Measurements from ENCODE around the gene SLC4A1.

The SLC4A1 gene

GRCh38 chr17:44221084-44221861, 46.7 kb downstream of the SLC4A1 start:
- Histone ChIP-seq H3K9ac (peak overlapping the region; percentile 88 to 100 (median 99)), H3K4me1 (peaks cover 27 to 33% (median 30%) of the 10 kb centered on the region in 10 experiments), H4K20me1 (peaks cover 17 to 20% (median 19%) of the 10 kb centered on the region in 11 experiments; a peak in 17 of 22 replicates), H3K36me3 (peaks cover 4 to 17% (median 12%) of the 10 kb centered on the region in 11 experiments; a peak in 20 of 22 replicates), H3K27ac (peak overlapping the region; percentile 75 to 100 (median 99)), H3K9me3 (replicated peaks in 1 of 11) (no peaks in the 10 kb centered on the region), H3K27me3 (no peaks in the 10 kb centered on the region), H3K4me3 (peak overlapping the region; percentile 70 to 100 (median 98)), H3K4me2 (peak overlapping the region; percentile 75 to 98 (median 94))
- peak in 2 of 11 experiments; percentile 7 to 36; a peak in 2 of 22 replicates for TF ChIP-seq Cebpa-rat (IDR thresholded peaks at IDR 0.05)

DNA sequence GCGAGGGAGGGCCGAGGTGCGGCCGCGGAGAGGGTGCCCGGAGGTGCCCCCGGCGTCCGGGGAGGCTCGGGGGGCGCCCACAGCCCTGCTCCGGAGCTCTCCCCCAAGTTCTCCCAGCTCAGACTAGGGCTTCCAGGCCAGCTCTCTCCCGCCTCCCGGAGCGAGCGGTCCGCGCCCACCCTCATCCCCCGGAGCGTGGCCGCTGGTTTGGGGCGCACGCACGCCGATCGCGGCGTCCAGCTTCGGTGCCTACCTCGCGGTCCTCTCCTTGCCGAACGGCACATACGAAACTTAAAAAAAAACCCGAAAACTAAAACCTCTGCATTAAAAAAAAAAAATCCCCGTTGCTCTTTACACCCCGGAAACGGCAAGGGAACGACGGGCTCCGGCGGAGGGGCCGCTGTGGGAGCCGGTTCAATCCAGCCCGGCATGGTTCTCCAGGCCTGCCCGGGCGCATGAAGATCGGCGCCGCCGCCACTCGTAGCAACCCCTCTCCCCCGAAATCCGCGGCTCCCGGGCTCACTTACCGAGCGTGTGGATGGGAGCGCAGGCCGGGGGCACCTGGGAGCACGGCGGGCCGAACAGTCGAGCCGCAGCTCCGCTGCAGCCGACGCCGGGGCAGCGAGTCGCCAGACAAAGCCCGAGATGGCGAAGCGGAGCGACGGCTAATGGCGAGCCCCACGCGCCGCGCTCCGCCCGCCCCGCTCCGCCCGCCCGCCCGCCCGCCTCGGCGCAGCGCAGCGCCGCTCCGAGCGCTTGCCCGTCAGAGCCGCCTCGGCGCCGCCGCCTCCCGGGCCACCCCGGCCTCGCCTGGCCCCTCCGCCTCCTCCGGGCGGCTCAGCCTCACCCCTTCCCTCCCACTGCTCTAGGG, 47.5 kb downstream of the SLC4A1 start:
- no peak for TF ChIP-seq Cebpa-rat (IDR thresholded peaks at IDR 0.05)
- peak overlapping the region; percentile 88 to 100 (median 99) for H3K9ac ChIP-seq
- peaks cover 24 to 28% (median 27%) of the 10 kb centered on the region in 11 experiments; a peak in 17 of 22 replicates for H4K20me1 ChIP-seq
- peaks cover 12 to 25% (median 20%) of the 10 kb centered on the region in 11 experiments for H3K36me3 ChIP-seq
- H3K27ac ChIP-seq: peak overlapping the region; percentile 75 to 100 (median 99)
- no peaks in the 10 kb centered on the region for H3K27me3 ChIP-seq
- H3K4me3 ChIP-seq: peak overlapping the region; percentile 70 to 100 (median 98)
- H3K9me3 ChIP-seq (replicated peaks in 1 of 11): no peaks in the 10 kb centered on the region
- peak overlapping the region; percentile 75 to 98 (median 94) for H3K4me2 ChIP-seq
- peaks cover 36 to 41% (median 38%) of the 10 kb centered on the region in 10 experiments for H3K4me1 ChIP-seq

DNA sequence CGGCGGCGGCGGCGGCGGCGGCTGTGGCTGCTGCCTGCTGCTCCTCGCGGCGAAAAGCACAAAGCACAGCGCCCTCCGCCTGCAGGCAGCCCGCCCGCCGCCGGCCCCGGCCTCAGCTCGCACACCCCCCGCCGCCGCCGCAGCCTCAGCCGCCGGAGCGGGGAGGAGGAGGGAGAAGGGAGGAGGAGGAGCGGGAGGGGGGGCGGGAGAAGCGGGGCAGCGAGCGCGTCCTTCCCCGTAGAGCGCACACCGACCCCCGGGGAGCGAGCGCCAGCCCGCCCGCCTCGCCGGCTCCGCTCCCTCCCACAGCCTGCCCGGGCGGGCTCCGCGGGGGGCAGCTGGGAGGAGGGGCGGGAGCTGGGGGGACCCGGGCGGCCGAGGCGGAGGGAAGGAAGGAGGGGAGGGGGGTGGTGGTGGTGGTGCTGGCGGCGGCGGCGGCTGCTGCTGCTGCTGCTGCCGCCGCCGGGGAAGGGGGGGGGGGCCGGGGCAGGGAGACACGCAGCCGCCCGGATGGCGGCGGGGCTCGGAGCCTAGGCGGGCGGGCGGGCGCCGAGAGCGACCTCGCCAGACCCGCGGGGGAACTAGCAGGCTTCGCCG, 48.2 kb downstream of the SLC4A1 start, which contains the start of gene UBTF:
Gene UBTF, minus strand, starts transcription at position 60 of the 597 bp plus-strand sequence. CDS start 1,446 bp downstream, outside the sequence.
- Histone ChIP-seq H3K4me3 (peak within 1 kb of the TSS; percentile 70 to 100 (median 98)), H3K4me2 (peak within 1 kb of the TSS; percentile 71 to 97 (median 91)), H3K36me3 (peaks cover 20 to 33% (median 27%) of the 10 kb centered on the region in 11 experiments), H3K9me3 (replicated peaks in 1 of 11) (0 out of 22 replicates have a peak, but pooled peaks cover 0 to under 1% (median 0%) of the 10 kb centered on the region in 11 experiments), H3K9ac (peak within 1 kb of the TSS; percentile 94 to 100 (median 99)), H3K27me3 (no peaks in the 10 kb centered on the region), H3K27ac (peak within 1 kb of the TSS; percentile 82 to 100 (median 99)), H3K4me1 (peaks cover 41 to 49% (median 46%) of the 10 kb centered on the region in 10 experiments), H4K20me1 (peaks cover 25 to 36% (median 34%) of the 10 kb centered on the region in 11 experiments; a peak in 17 of 22 replicates)
- no peak for TF ChIP-seq Cebpa-rat (IDR thresholded peaks at IDR 0.05)

GRCh38 chr17:44219108-44219615, 48.8 kb downstream of the SLC4A1 start:
- Histone ChIP-seq H3K36me3 (peaks cover 25 to 38% (median 33%) of the 10 kb centered on the region in 11 experiments), H3K4me1 (peaks cover 41 to 54% (median 49%) of the 10 kb centered on the region in 10 experiments), H4K20me1 (peaks cover 25 to 41% (median 40%) of the 10 kb centered on the region in 11 experiments; a peak in 17 of 22 replicates), H3K4me3 (peak overlapping the region; percentile 70 to 100 (median 98)), H3K27me3 (no peaks in the 10 kb centered on the region), H3K9ac (peak overlapping the region; percentile 94 to 100 (median 99)), H3K9me3 (replicated peaks in 1 of 11) (peaks cover 0 to 6% (median 0%) of the 10 kb centered on the region in 11 experiments; a peak in 4 of 22 replicates), H3K4me2 (peak overlapping the region in 10 of 11 experiments; percentile 3 to 61 (median 53); a peak in 16 of 22 replicates), H3K27ac (peak overlapping the region; percentile 82 to 100 (median 99))
- no peak for TF ChIP-seq Cebpa-rat (IDR thresholded peaks at IDR 0.05)

GRCh38 chr17:44218344-44219107, 49.4 kb downstream of the SLC4A1 start:
- H3K9me3 ChIP-seq (replicated peaks in 1 of 11): peaks cover 0 to 10% (median 0%) of the 10 kb centered on the region in 11 experiments; a peak in 4 of 22 replicates
- peak overlapping the region; percentile 95 to 100 (median 98) for H3K4me2 ChIP-seq
- peaks cover 41 to 60% (median 55%) of the 10 kb centered on the region in 10 experiments for H3K4me1 ChIP-seq
- peak overlapping the region; percentile 82 to 100 (median 99) for H3K27ac ChIP-seq
- H3K36me3 ChIP-seq: peaks cover 29 to 44% (median 39%) of the 10 kb centered on the region in 11 experiments
- H3K27me3 ChIP-seq: no peaks in the 10 kb centered on the region
- H3K4me3 ChIP-seq: peak overlapping the region; percentile 70 to 100 (median 98)
- TF ChIP-seq Cebpa-rat (IDR thresholded peaks at IDR 0.05): no peak
- H3K9ac ChIP-seq: peak overlapping the region; percentile 94 to 100 (median 99)
- H4K20me1 ChIP-seq: peaks cover 25 to 47% (median 46%) of the 10 kb centered on the region in 11 experiments; a peak in 17 of 22 replicates

DNA sequence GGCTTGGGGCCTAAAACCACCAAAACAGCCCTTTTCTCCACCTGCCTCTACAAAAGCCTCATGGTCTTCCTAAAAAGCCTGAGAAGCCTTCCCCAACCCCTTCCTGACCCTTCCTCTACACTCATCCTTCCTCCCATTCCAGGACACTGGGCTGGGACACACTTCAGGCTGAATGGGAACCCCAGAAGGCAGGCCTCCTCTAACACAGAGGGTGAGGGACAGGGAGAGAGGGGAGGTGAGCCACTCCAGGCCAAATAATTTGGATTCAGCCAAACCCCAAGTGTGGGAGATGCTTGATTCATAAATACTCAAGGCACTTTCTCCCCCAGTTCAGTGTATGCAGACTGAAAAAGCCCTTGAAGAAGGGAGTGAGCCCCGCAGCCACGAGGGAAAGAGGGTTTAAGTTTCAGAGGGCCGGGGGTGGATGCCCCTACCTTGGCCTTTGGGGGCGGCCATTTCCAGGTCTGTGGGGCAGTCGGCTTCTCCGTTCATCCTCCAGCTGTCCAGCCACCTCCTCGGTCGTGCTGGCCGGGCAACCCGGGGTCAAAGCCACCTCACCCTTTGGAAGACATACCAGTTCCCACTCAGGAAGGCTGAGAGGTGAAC, 50.1 kb downstream of the SLC4A1 start:
- Histone ChIP-seq H3K9ac (peak overlapping the region; percentile 82 to 100 (median 99)), H3K9me3 (replicated peaks in 1 of 11) (peaks cover 0 to 10% (median 0%) of the 10 kb centered on the region in 11 experiments; a peak in 4 of 22 replicates), H3K27ac (peak overlapping the region; percentile 44 to 100 (median 99); a peak in 21 of 22 replicates), H4K20me1 (peaks cover 25 to 54% (median 53%) of the 10 kb centered on the region in 11 experiments; a peak in 17 of 22 replicates), H3K27me3 (no peaks in the 10 kb centered on the region), H3K4me2 (peak overlapping the region; percentile 95 to 100 (median 98)), H3K36me3 (peaks cover 29 to 51% (median 46%) of the 10 kb centered on the region in 11 experiments), H3K4me1 (peaks cover 39 to 64% (median 60%) of the 10 kb centered on the region in 10 experiments), H3K4me3 (peak overlapping the region; percentile 70 to 100 (median 98))
- no peak for TF ChIP-seq Cebpa-rat (IDR thresholded peaks at IDR 0.05)
